Muscle of leg (tissue), 11 donors: ENCODE data around the gene HAGHL. TPM values are rescaled to one million over a fixed set of nuclear protein-coding genes. Genes with fewer than 3 reads are reported as not detected.
"Not testable (repeated sequence)": the region's sequence is repeated elsewhere in the genome, so short reads cannot be mapped to it uniquely, and the experiment has no call there.

ENCODE experiments used
- DNase-seq: peaks from one replicate; pipeline ENCODE4 v3.0.0; 2013
- H3K27ac ChIP-seq: one replicate; pipeline ENCODE4 v1.5.1; 2013; ENCODE audit warnings: mild to moderate bottlenecking, low read length, control low read depth
- H3K27me3 ChIP-seq: one replicate; pipeline ENCODE4 v1.6.1; 2013; ENCODE audit warnings: low read length; ENCODE audit not compliant: control insufficient read depth, insufficient read depth
- H3K36me3 ChIP-seq: one replicate; pipeline ENCODE4 v1.6.1; 2013; ENCODE audit warnings: low read length; ENCODE audit not compliant: control insufficient read depth, insufficient read depth
- H3K4me1 ChIP-seq: one replicate; pipeline ENCODE4 v1.6.1; 2013; ENCODE audit warnings: low read length; ENCODE audit not compliant: control insufficient read depth, insufficient read depth
- H3K4me3 ChIP-seq: one replicate; pipeline ENCODE4 v1.5.1; 2013; ENCODE audit warnings: low read length, control low read depth
- H3K9me3 ChIP-seq: replicated peaks from 2 replicates; pipeline ENCODE4 v1.6.1; 2013; ENCODE audit warnings: low read depth, low read length; ENCODE audit not compliant: control insufficient read depth
- WGBS: methylation state at CpG from one replicate; pipeline ENCODE4 v1.1.5; 2013; ENCODE audit warnings: missing lambda C conversion rate; ENCODE audit not compliant: insufficient coverage; 5-methylcytosine and 5-hydroxymethylcytosine counted together
- polyA plus RNA-seq, 8 donors: library from polyadenylated mRNA; unstranded; fragments of 120-200 nt; gene quantifications; one replicate each; pipeline versions ENCODE4 v1.2.1 to v1.2.3, GENCODE V29; 2013; ENCODE audit warnings: inconsistent platforms in 1 of 8, low replicate concordance in 1 of 8; ENCODE audit not compliant: insufficient read length in 8 of 8, insufficient read depth in 1 of 8
- total RNA-seq: library from RNA; stranded (reverse); fragments of 120-200 nt; gene quantifications from one replicate; pipeline ENCODE4 v1.2.4, GENCODE V29; 2013

The HAGHL gene
- total and polyA plus RNA-seq, 9 donors: 1.7 to 4.7 (median 2.8) TPM

- no peak overlapping the region for H3K27ac ChIP-seq
- peaks cover 36% of the 10 kb centered on the region for H3K4me1 ChIP-seq
- DNase-seq: no peak
- 84% methylated on average over 4 of the region's 4 CpGs for WGBS
- H3K36me3 ChIP-seq: no peaks in the 10 kb centered on the region
- H3K9me3 ChIP-seq: no peaks in the 10 kb centered on the region
- peaks cover 78% of the 10 kb centered on the region for H3K27me3 ChIP-seq
- no peak overlapping the region for H3K4me3 ChIP-seq
Measured at GRCh38 chr16:708959-709358, 17.9 kb upstream of the HAGHL start.

GRCh38 chr16:709566-710499 is 17.1 kb upstream of the HAGHL start:
- DNase-seq: peak; percentile 78
- Histone ChIP-seq H3K36me3 (no peaks in the 10 kb centered on the region), H3K27ac (no peak overlapping the region), H3K9me3 (no peaks in the 10 kb centered on the region), H3K27me3 (peaks cover 71% of the 10 kb centered on the region), H3K4me1 (peaks cover 41% of the 10 kb centered on the region), H3K4me3 (no peak overlapping the region)
- WGBS: 15% methylated on average over 30 of the region's 30 CpGs

- Histone ChIP-seq H3K4me3 (no peak overlapping the region), H3K27ac (no peak overlapping the region), H3K9me3 (no peaks in the 10 kb centered on the region), H3K36me3 (no peaks in the 10 kb centered on the region), H3K4me1 (peaks cover 41% of the 10 kb centered on the region), H3K27me3 (peaks cover 66% of the 10 kb centered on the region)
- no peak for DNase-seq
- WGBS: 66% methylated on average over 19 of the region's 21 CpGs
Measured at GRCh38 chr16:710500-711075, 16.3 kb upstream of the HAGHL start.

- H3K9me3 ChIP-seq: no peaks in the 10 kb centered on the region
- H3K36me3 ChIP-seq: no peaks in the 10 kb centered on the region
- H3K27me3 ChIP-seq: peaks cover 68% of the 10 kb centered on the region
- peaks cover 44% of the 10 kb centered on the region for H3K4me1 ChIP-seq
- DNase-seq: no peak
- H3K4me3 ChIP-seq: no peak overlapping the region
- H3K27ac ChIP-seq: no peak overlapping the region
- WGBS: 71% methylated on average over 11 of the region's 12 CpGs
Measured at GRCh38 chr16:711084-711483, 15.8 kb upstream of the HAGHL start.

DNA sequence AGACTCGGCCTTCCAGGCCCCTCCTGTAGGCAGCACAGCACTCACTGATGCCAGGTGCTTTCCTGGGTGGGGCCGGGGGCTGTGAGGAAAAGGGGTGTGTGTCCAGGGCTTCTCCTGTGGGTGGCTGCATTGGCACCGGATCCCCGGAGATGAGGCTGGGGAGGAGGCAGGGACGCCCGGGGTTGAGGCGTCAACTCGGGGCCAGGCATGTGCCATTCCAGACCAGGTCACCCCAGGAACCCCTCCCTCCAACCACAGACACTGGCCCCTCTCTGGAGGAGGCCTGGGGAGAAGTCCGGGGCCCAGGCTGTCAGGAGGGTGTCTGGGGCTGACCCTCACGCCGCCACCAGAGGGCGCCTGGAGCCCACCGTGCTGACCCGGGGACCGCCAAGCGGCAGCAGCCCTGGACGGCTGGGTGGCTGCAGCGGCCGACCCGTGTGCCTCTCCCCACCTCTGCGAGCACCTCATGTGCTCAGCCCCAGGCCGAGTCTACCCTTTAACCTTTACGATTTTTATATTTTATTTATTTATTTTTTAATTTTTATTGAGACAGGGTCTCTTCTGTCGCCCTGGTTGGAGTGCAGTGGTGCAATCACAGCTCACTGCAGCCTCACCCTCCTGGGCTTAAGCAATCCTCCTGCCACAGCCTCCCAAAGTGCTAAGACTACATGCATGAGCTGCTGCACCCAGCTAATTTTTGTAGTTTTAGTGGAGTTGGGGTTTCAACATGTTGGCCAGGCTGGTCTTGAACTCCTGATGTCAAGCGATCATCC is 15.2 kb upstream of the HAGHL start:
- WGBS: 12% methylated on average over 12 of the region's 25 CpGs
- peaks cover 46% of the 10 kb centered on the region for H3K4me1 ChIP-seq
- peaks cover 68% of the 10 kb centered on the region for H3K27me3 ChIP-seq
- H3K9me3 ChIP-seq: no peaks in the 10 kb centered on the region
- no peak overlapping the region for H3K27ac ChIP-seq
- peak; percentile 71 for DNase-seq
- no peak overlapping the region for H3K4me3 ChIP-seq
- H3K36me3 ChIP-seq: no peaks in the 10 kb centered on the region

DNA sequence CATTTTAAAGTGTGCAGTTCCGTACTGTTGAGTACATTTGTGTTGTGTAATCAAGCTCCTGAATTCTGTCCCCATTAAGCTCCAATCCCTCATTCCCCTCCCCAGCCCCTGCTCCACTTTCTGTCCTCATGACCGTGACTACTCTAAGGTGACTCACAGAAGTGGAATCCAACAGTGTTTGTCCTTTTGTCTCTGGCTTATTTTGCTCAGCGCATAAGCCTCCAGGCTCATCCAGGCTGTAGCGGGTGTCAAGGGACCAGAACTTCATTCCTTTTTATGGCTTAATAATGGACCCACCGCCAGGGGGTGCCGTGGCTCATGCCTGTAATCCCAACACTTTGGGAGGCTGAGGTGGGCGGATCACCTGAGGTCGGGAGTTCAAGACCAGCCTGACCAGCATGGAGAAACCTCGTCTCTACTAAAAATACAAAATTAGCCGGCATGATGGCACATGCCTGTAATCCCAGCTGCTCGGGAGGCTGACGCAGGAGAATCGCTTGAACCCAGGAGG is 14.1 kb upstream of the HAGHL start:
- WGBS: 30% methylated on average over 3 of the region's 13 CpGs
- H3K9me3 ChIP-seq, DNase-seq: not testable (repeated sequence)

DNA sequence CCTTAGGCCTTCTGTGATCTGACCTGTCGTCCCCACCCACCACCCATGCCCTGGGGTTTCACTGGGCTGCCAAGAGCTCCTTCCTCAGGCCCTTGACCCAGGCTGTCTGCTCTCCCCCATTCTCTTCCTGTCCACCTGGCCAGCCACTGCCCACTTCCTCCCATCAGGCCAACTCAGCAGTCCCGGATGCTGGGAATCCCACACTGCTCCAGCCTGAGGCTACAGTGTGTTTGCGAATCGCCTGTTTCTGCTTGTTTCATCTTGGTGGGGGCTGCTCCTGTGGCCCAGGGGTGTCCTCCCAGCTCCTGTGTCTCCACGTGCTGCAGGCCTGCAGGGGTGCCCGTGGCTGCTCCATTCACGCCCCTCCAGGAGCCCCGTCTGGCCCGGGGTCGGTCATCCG is 12.8 kb upstream of the HAGHL start:
- H3K27ac ChIP-seq: no peak overlapping the region
- H3K9me3 ChIP-seq: no peaks in the 10 kb centered on the region
- WGBS: 66% methylated on average over 8 of the region's 11 CpGs
- H3K27me3 ChIP-seq: peaks cover 46% of the 10 kb centered on the region
- peaks cover 64% of the 10 kb centered on the region for H3K4me1 ChIP-seq
- no peaks in the 10 kb centered on the region for H3K36me3 ChIP-seq
- H3K4me3 ChIP-seq: no peak overlapping the region
- no peak for DNase-seq

More for the DNA sequence above, 14.1 kb upstream of the HAGHL start:
- peaks cover 59% of the 10 kb centered on the region for H3K27me3 ChIP-seq
- H3K4me3 ChIP-seq, H3K27ac ChIP-seq, H3K36me3 ChIP-seq: not testable (repeated sequence)
- H3K4me1 ChIP-seq: peaks cover 51% of the 10 kb centered on the region

DNA sequence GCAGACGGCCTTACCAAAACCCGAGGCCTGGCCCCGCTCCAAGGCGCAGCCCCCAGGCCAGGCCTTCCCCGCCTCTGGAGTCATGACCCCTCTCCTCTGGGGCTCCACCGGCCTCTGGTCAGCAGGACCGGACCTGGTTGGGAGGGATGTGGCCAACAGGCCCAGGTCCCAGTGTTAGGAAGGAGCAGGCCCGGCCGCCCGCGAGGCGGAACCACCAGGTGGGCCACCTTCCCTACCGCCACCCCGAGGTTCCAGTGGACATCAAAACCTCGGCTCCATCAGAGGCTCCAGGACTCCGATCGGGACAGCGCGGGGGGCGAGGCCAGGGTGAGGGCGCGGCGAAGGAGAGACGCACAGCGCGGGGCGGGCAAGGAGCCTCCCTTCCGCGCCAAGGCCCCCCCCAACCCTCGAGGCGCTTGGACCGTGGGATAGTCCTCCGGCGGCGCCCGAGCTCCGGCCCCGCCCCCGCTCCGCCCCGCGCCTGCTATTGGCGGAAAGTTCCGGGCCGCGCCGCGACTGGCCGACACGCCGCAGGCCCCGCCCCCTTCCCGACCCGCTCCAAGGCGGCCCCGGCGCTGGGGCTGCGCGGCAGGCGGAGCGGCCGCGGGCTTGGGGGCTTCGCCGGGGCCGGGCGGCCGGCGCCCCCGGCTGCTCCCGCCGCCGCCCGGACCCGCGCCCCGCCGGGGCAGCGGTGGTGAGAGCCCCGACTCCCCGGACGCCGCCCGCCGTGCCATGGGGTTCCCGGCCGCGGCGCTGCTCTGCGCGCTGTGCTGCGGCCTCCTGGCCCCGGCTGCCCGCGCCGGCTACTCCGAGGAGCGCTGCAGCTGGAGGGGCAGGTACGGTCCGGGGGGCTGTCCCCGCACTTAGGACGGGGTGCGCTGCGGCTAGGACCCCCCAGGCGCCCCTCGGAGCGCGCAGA is 12.1 kb upstream of the HAGHL start, which contains the start of gene METRN:
TSS of gene METRN (plus strand) at position 561 of the 919 bp plus-strand sequence. CDS start at position 733, 172 bp downstream.
- WGBS: 4% methylated on average over 102 of the region's 108 CpGs
- Histone ChIP-seq H3K36me3 (no peaks in the 10 kb centered on the region), H3K4me3 (peak within 1 kb of the TSS; percentile 44), H3K4me1 (peaks cover 66% of the 10 kb centered on the region), H3K27ac (no peak within 1 kb of the TSS), H3K27me3 (peaks cover 39% of the 10 kb centered on the region), H3K9me3 (no peaks in the 10 kb centered on the region)
- peak; percentile 96 for DNase-seq

GRCh38 chr16:715477-716199 is 11.3 kb upstream of the HAGHL start:
- DNase-seq: peak; percentile 49
- Histone ChIP-seq H3K4me3 (peak overlapping the region; percentile 44), H3K4me1 (peaks cover 66% of the 10 kb centered on the region), H3K27me3 (peaks cover 31% of the 10 kb centered on the region), H3K9me3 (no peaks in the 10 kb centered on the region), H3K36me3 (no peaks in the 10 kb centered on the region), H3K27ac (no peak overlapping the region)
- WGBS: under 1% methylated on average over 70 of the region's 74 CpGs
